Activated T-cell treated with anti-CD3 and anti-CD28 coated beads, Interleukin-2, amount 50 U/mL, for 72 hours (primary cell): Measurements from ENCODE around the gene TOM1L1. TPM values are rescaled to one million over a fixed set of nuclear protein-coding genes. Genes with fewer than 3 reads are reported as not detected.

Experiments
- ATAC-seq, 2 donors: fragments of 150-1000 bp; cut with Tn5 transposase; replicated peaks in 1 of 2; 2 replicates each; pipeline ENCODE4 v1.10.0; 2021; ENCODE audit warnings: moderate library complexity in 2 of 2, mild to moderate bottlenecking in 1 of 2
- DNase-seq, 2 donors: peaks; one replicate each; pipeline ENCODE4 v3.0.0; 2021 to 2022; ENCODE audit warnings: mixed read lengths in 1 of 2
- H3K27ac Mint-ChIP-seq: one replicate; pipeline ENCODE4 v1.8.0; 2022; ENCODE audit warnings: mild to moderate bottlenecking, moderate library complexity, mixed read lengths
- H3K27me3 Mint-ChIP-seq: one replicate; pipeline ENCODE4 v1.8.0; 2022; ENCODE audit warnings: low read depth, mixed read lengths
- H3K36me3 Mint-ChIP-seq, 2 donors: one replicate each; pipeline ENCODE4 v1.8.0; 2022; ENCODE audit warnings: mixed read lengths in 2 of 2, mild to moderate bottlenecking in 1 of 2; ENCODE audit not compliant: insufficient read depth in 2 of 2
- H3K4me1 Mint-ChIP-seq: one replicate; pipeline ENCODE4 v1.8.0; 2022; ENCODE audit warnings: low read depth, mixed read lengths
- H3K4me3 Mint-ChIP-seq, 2 donors: one replicate each; pipeline ENCODE4 v1.8.0; 2022; ENCODE audit warnings: mild to moderate bottlenecking in 2 of 2, mixed read lengths in 2 of 2, moderate library complexity in 2 of 2
- H3K9me3 Mint-ChIP-seq, 2 donors: one replicate each; pipeline ENCODE4 v1.8.0; 2022; ENCODE audit warnings: mixed read lengths in 2 of 2
- total RNA-seq, 2 donors: library from RNA; stranded (reverse); gene quantifications; one replicate each; pipeline ENCODE4 v1.2.3, GENCODE V29; 2022

TOM1L1 gene
- total RNA-seq, 2 donors from 2014 or later = 0.74 to 1.00 TPM

- no peaks in the 10 kb centered on the region for H3K9me3 Mint-ChIP-seq
- H3K4me3 Mint-ChIP-seq = no peak overlapping the region
Measured at GRCh38 chr17:54937426-54937825, 36.8 kb downstream of the TOM1L1 start.

GRCh38 chr17:54941285-54941684 lies 40.6 kb downstream of the TOM1L1 start:
- no peak for ATAC-seq
- Mint-ChIP-seq H3K9me3 (no peaks in the 10 kb centered on the region), H3K27me3 (peaks cover 8% of the 10 kb centered on the region)

More at GRCh38 chr17:54937426-54937825, 36.8 kb downstream of the TOM1L1 start:
- no peaks in the 10 kb centered on the region for H3K4me1 Mint-ChIP-seq
- no peak overlapping the region for H3K27ac Mint-ChIP-seq
- no peak for DNase-seq
- H3K36me3 Mint-ChIP-seq = no peaks in the 10 kb centered on the region
- ATAC-seq = no peak
- no peaks in the 10 kb centered on the region for H3K27me3 Mint-ChIP-seq

GRCh38 chr17:54944796-54945195 lies 44.1 kb downstream of the TOM1L1 start:
- Mint-ChIP-seq H3K27me3 (peaks cover 21% of the 10 kb centered on the region), H3K4me1 (peaks cover 5% of the 10 kb centered on the region), H3K9me3 (no peaks in the 10 kb centered on the region), H3K4me3 (no peak overlapping the region), H3K27ac (no peak overlapping the region), H3K36me3 (no peaks in the 10 kb centered on the region)
- DNase-seq = no peak
- ATAC-seq = no peak

More at GRCh38 chr17:54941285-54941684, 40.6 kb downstream of the TOM1L1 start:
- Mint-ChIP-seq H3K27ac (no peak overlapping the region), H3K4me3 (no peak overlapping the region), H3K4me1 (no peaks in the 10 kb centered on the region), H3K36me3 (no peaks in the 10 kb centered on the region)
- no peak for DNase-seq

GRCh38 chr17:54945231-54945630 lies 44.6 kb downstream of the TOM1L1 start:
- Mint-ChIP-seq H3K4me1 (peaks cover 5% of the 10 kb centered on the region), H3K9me3 (no peaks in the 10 kb centered on the region), H3K4me3 (no peak overlapping the region), H3K27me3 (peaks cover 21% of the 10 kb centered on the region), H3K36me3 (no peaks in the 10 kb centered on the region), H3K27ac (no peak overlapping the region)
- DNase-seq (no peak), ATAC-seq (no peak)

- no peak for DNase-seq
- H3K4me3 Mint-ChIP-seq = no peak overlapping the region
- no peaks in the 10 kb centered on the region for H3K36me3 Mint-ChIP-seq
- H3K27ac Mint-ChIP-seq = no peak overlapping the region
- no peaks in the 10 kb centered on the region for H3K9me3 Mint-ChIP-seq
- no peak for ATAC-seq
- H3K27me3 Mint-ChIP-seq = peaks cover 21% of the 10 kb centered on the region
- H3K4me1 Mint-ChIP-seq = peaks cover 5% of the 10 kb centered on the region
Measured at GRCh38 chr17:54945671-54946070, 45.0 kb downstream of the TOM1L1 start.

- no peak for DNase-seq
- ATAC-seq = no peak
- no peaks in the 10 kb centered on the region for H3K36me3 Mint-ChIP-seq
- peaks cover 21% of the 10 kb centered on the region for H3K27me3 Mint-ChIP-seq
- no peaks in the 10 kb centered on the region for H3K9me3 Mint-ChIP-seq
- no peak overlapping the region for H3K27ac Mint-ChIP-seq
- H3K4me3 Mint-ChIP-seq = no peak overlapping the region
- H3K4me1 Mint-ChIP-seq = peaks cover 5% of the 10 kb centered on the region
Measured at GRCh38 chr17:54947396-54947795, 46.7 kb downstream of the TOM1L1 start.

- peak in 1 of 2 donors; percentile 48 for ATAC-seq
Measured at GRCh38 chr17:54948380-54948779, 47.7 kb downstream of the TOM1L1 start.

GRCh38 chr17:54950116-54950515 lies 49.5 kb downstream of the TOM1L1 start:
- H3K27me3 Mint-ChIP-seq = peaks cover 20% of the 10 kb centered on the region
- H3K9me3 Mint-ChIP-seq = no peaks in the 10 kb centered on the region
- peaks cover 5% of the 10 kb centered on the region for H3K4me1 Mint-ChIP-seq
- H3K27ac Mint-ChIP-seq = no peak overlapping the region
- ATAC-seq (no peak), DNase-seq (no peak)
- no peak overlapping the region for H3K4me3 Mint-ChIP-seq
- no peaks in the 10 kb centered on the region for H3K36me3 Mint-ChIP-seq

More at GRCh38 chr17:54948380-54948779, 47.7 kb downstream of the TOM1L1 start:
- Mint-ChIP-seq H3K27me3 (peaks cover 21% of the 10 kb centered on the region), H3K9me3 (no peaks in the 10 kb centered on the region), H3K4me3 (no peak overlapping the region), H3K36me3 (no peaks in the 10 kb centered on the region), H3K27ac (no peak overlapping the region), H3K4me1 (peaks cover 5% of the 10 kb centered on the region)
- no peak for DNase-seq

GRCh38 chr17:54951286-54951685 lies 50.6 kb downstream of the TOM1L1 start:
- Mint-ChIP-seq H3K27ac (no peak overlapping the region), H3K27me3 (peaks cover 13% of the 10 kb centered on the region), H3K4me1 (peaks cover 5% of the 10 kb centered on the region), H3K4me3 (no peak overlapping the region), H3K9me3 (no peaks in the 10 kb centered on the region), H3K36me3 (no peaks in the 10 kb centered on the region)
- no peak for ATAC-seq
- DNase-seq = no peak

- ATAC-seq = no peak
- Mint-ChIP-seq H3K27ac (peak overlapping the region; percentile 3), H3K4me3 (no peak overlapping the region), H3K27me3 (no peaks in the 10 kb centered on the region), H3K36me3 (peaks cover 7 to 11% of the 10 kb centered on the region in 2 donors), H3K4me1 (no peaks in the 10 kb centered on the region), H3K9me3 (no peaks in the 10 kb centered on the region)
- no peak for DNase-seq
Measured at GRCh38 chr17:54956791-54957190, 56.1 kb downstream of the TOM1L1 start.

- Mint-ChIP-seq H3K9me3 (no peaks in the 10 kb centered on the region), H3K4me3 (no peak overlapping the region), H3K4me1 (peaks cover 30% of the 10 kb centered on the region), H3K36me3 (peaks cover 0 to 3% of the 10 kb centered on the region in 2 donors), H3K27me3 (no peaks in the 10 kb centered on the region), H3K27ac (no peak overlapping the region)
- DNase-seq (peak; percentile 54), ATAC-seq (peak; percentile 37 to 38)
Measured at GRCh38 chr17:54967621-54968261, 67.1 kb downstream of the TOM1L1 start.

GRCh38 chr17:54968262-54968987 lies 67.8 kb downstream of the TOM1L1 start, which contains the start of the genes COX11 and STXBP4:
TSS of gene COX11 (minus strand) at chr17:54968654. CDS start at chr17:54968646, 8 bp downstream.
TSS of gene STXBP4 (plus strand) at chr17:54968765. CDS start at chr17:54986220, 17,455 bp downstream.
- no peak within 1 kb of the TSS for H3K27ac Mint-ChIP-seq

GRCh38 chr17:54968988-54969332 lies 68.3 kb downstream of the TOM1L1 start:
- no peak overlapping the region for H3K27ac Mint-ChIP-seq
- ATAC-seq = peak; percentile 37 to 52
- H3K4me3 Mint-ChIP-seq = no peak overlapping the region
- no peaks in the 10 kb centered on the region for H3K36me3 Mint-ChIP-seq
- DNase-seq = peak; percentile 28 to 39
- H3K27me3 Mint-ChIP-seq = no peaks in the 10 kb centered on the region
- H3K4me1 Mint-ChIP-seq = peaks cover 30% of the 10 kb centered on the region
- H3K9me3 Mint-ChIP-seq = no peaks in the 10 kb centered on the region

More at GRCh38 chr17:54968262-54968987, 67.8 kb downstream of the TOM1L1 start, which contains the start of the genes COX11 and STXBP4:
- Mint-ChIP-seq H3K36me3 (peaks cover 0 to 1% of the 10 kb centered on the region in 2 donors), H3K4me3 (no peak within 1 kb of the TSS), H3K27me3 (no peaks in the 10 kb centered on the region), H3K4me1 (peaks cover 30% of the 10 kb centered on the region), H3K9me3 (no peaks in the 10 kb centered on the region)
- ATAC-seq = peak; percentile 95 to 98
- peak; percentile 93 to 95 for DNase-seq
